Right forelimb (tissue), 1 donor: ENCODE results near the gene ZNF497.
A peak's percentile ranks its signal among the peaks of the same experiment; 100 is the strongest.

ENCODE experiments used
- DNase-seq: peaks from one replicate; pipeline ENCODE4 v3.0.0-alpha.2; 2018

Gene ZNF497

GRCh38 chr19:58305932-58306323 lies 56.6 kb downstream of the ZNF497 start:
- DNase-seq = no peak

DNA sequence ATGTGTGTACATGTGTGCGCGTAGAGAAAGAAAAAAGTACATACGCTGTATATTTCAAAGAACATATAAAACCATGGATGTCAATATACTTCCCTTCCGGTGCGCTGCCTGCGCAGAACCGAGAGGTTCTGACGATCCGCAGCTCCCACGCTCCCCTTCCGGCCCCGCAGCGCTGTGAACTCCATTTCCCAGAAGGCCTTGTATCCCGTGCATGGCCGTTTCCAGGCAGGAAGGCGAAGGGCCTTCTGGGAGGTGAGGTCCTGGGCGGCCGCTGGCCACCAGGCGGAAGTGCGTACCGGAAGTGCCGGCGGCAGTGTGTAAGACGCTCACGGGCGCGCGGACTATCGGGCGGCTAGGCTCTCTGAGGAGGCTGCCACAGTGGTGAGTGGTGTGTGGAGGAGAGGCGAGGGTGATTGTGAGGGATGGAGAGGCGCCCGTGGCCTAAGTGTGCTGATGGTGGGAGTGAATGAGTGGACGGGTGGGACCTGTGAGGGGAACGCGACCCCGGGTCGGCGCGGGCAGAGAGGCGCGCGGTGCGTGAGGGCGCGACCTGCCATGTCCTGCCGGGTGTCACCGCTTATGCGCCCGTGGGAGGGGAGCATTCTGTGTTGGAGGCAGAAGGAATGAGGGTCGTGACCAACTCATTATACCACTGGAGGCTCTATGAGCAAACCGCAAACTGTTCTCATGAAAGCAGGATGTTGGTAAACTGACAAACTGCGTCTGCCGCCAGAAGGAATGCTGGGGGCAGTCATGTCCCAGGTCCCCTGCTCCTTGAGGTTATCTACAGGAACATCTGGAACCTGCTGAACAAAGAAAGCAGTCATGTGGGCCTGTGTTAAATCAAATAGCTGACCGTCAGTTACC lies 57.3 kb downstream of the ZNF497 start, which contains the start of gene ERVK3-1:
Gene ERVK3-1 (plus strand): TSS at position 313 of the 867 bp plus-strand sequence. CDS start 6,792 bp downstream, outside the sequence.
- peak; percentile 95 for DNase-seq

GRCh38 chr19:58304748-58305064 lies 57.8 kb downstream of the ZNF497 start:
- no peak for DNase-seq
